ENCODE data around the gene ANKRD13B.
A peak's percentile ranks its signal among the peaks of the same experiment; 100 is the strongest.

The ANKRD13B gene

DNA sequence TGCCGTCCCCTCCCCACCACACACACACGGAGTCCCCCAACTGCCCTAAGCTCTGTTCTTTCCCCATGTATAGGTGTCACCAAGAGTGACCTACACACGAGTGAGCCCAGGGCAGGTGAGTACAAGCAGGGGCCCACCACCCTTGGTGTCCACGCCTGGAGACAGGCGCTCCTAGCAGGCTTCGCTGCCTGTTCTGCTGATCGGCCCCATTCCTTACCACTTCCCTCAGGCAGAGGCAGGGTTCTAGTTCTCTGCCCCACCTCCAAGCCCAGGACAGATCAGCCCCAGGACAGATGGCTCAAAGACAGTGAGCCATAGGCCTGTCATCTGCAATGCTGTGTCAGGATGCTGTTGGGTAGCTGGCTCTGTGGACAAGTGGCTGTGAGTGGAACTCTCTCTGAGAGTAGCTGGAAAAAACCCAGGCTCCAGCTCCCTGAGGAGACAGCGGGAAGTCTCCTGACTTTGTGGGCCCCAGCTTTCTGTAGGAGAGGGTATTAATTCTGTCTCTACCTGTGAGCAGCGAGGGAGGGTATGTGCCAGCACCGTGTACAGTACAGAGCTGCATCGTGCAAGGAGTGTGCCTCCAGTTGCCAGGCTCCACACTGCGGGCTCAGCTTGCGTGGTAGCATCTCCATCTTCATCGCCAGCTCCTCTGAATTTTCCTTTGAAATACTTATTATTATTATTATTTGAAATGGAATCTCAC is 23.5 kb upstream of the ANKRD13B start:
- DNase-seq = no peak

GRCh38 chr17:29570521-29570920 is 22.4 kb upstream of the ANKRD13B start:
- DNase-seq = no peak

GRCh38 chr17:29571486-29571882 is 21.4 kb upstream of the ANKRD13B start:
- no peak for DNase-seq

DNA sequence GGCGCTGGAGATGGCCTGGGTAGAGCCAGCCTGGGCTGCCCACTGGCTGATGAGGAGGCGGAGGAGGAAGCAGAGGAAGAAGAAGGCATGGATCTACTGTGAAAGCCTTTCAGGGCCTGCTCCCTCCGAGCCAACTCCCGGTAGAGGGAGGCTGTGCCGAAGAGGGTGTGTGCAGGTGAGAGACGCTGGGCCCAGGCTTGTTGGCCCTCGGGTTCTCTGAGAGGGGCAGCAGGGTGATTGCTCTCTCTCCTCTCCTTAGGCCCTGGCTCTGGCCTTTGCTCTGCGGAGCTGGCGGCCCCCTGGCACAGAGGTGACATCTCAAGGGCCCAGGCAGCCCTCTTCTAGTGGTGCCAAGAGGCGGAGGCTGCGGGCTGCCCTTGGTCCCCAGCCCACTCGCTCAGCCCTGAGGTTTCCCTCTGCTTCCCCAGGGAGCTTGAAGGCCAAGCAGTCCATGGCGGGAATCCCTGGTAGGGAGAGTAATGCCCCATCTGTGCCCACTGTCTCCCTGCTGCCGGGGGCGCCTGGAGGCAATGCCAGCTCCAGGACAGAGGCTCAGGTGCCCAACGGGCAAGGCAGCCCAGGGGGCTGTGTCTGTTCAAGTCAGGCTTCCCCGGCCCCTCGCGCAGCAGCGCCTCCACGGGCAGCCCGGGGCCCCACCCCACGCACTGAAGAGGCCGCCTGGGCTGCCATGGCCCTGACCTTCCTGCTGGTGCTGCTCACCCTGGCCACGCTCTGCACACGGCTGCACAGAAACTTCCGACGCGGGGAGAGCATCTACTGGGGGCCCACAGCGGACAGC is 20.9 kb upstream of the ANKRD13B start:
- no peak for DNase-seq

DNA sequence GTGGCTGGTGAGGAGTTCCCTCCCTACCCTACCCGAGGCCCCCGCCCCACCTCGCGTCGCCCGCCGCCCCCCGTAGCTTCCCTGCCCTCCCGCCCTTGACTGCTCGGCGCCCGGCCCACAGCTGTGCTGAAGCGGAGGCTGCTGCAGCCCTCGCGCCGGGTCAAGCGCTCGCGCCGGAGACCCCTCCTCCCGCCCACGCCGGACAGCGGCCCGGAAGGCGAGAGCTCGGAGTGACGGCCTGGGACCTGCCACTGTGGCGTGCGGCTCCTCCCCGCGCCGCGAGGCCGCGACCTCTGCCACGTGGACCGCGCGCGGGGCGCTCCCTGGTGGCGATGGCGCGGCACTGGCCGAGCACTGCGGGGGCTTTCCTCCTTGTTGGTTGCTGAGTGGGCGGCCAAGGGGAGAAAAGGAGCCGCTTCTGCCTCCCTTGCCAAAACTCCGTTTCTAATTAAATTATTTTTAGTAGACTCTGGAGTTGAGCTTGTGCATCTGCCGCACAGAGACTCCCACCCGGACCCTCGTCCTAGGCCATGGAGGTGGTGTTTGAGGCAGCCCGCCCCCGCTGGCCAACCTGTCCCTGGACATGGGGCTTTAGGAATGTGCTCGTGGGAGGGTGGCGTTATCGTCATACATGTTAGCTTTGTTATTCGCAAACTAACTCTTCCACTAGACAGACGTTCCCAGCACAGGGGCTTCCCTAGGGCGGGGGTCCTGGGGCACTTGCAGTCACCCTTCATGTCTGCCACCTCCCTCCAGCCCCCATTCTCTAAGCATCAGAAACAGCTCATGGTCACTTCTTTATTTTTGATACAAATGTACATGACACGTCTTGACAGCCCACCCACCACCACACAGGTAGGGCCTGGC is 20.0 kb upstream of the ANKRD13B start:
- DNase-seq = no peak

DNA sequence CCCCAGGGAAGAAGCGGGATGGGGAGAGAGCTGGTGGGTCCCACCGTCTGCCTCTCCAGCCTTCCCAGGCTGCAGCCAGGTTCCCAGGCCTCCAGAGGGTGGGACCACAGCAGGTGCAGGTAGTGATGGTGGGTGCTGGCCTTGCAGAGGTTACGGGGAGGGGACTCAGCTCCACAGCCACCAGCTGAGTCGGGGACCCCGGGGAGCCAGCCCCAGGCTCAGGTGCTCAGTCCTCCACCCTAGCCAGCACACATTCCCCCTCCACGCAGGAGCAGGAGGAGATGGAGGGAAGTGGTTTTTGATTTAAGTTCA is 19.4 kb upstream of the ANKRD13B start:
- DNase-seq = no peak

GRCh38 chr17:29573871-29574731 is 18.8 kb upstream of the ANKRD13B start:
- no peak for DNase-seq

- DNase-seq = no peak
Observed at GRCh38 chr17:29574732-29575510, 18.0 kb upstream of the ANKRD13B start.

DNA sequence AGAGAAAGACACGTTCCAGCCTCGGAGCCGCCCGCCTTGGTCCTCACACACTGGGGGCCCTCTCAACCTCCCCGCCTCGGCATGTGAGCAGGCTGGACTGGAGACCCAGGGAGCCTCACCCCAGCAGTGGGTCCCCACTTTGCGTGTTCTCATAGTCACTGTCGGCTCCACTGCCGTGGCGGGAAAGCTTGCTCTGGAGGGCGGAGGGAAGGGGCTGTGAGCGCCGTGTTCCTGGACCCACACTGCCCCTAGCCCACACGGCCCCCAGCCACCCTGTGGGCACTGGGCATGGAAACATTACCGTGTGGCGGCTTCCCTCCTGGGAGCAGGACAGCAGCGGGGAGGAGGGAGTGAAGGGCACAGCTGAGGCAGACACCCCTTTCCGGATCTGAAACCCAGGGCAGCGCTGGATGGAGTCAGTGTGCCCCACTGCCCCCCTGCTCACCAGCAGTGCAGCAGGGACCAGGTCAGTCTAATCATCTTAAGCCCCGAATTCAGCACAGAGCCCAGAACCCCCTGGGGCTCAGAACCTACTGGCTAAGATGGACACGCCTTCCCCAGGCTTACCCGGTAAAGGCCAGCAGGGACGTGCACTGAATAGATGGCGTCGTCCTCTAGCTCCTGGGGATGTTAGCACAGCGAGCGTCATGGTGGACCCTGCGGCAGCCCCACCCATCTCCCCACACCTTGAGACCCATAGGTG is 17.3 kb upstream of the ANKRD13B start:
- no peak for DNase-seq

- DNase-seq = no peak
Observed at GRCh38 chr17:29576214-29577000, 16.5 kb upstream of the ANKRD13B start.

- DNase-seq = no peak
Observed at GRCh38 chr17:29577001-29577370, 15.9 kb upstream of the ANKRD13B start.

GRCh38 chr17:29577385-29578211 is 15.3 kb upstream of the ANKRD13B start:
- DNase-seq = no peak

DNA sequence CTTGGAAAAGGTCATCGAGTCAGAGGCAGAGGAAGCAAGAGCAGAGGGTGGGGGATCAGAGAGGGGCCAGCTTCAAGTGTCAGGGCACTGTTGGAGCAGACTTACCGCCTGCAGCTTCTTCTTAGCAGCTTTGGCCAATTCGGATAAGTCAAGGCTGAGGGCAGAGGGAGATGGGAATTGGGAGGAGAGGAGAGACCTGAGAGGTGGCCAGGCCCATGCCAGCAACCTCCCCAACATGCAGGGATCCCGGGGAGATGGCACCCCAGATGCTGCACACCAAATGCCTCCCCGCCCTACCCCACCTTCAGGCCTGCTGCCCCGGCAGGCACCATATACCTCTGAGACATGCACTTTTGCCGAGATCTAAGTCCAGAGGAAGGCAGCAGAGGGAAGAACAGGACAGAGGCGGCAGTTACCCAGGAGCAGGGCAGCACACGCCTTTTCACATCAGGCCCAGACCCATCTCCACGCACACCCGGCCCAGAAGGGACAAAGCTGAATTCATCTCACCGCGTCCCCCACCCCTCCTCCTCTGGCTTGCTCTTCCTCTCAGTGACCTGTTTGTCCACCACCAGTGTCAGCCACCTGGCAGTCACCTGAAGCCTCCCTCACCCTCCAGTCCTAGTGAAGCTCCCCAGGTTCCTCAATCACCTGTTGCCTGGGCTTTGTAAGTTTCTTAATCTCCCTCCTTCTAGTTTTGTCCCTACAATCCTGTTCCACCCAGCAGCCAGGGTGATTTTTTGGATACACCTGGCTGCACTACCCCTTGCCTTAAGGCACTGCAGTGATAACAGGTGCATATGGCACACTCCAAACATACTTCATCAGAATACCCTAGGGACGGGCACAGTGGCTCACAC is 14.1 kb upstream of the ANKRD13B start:
- DNase-seq = no peak

DNA sequence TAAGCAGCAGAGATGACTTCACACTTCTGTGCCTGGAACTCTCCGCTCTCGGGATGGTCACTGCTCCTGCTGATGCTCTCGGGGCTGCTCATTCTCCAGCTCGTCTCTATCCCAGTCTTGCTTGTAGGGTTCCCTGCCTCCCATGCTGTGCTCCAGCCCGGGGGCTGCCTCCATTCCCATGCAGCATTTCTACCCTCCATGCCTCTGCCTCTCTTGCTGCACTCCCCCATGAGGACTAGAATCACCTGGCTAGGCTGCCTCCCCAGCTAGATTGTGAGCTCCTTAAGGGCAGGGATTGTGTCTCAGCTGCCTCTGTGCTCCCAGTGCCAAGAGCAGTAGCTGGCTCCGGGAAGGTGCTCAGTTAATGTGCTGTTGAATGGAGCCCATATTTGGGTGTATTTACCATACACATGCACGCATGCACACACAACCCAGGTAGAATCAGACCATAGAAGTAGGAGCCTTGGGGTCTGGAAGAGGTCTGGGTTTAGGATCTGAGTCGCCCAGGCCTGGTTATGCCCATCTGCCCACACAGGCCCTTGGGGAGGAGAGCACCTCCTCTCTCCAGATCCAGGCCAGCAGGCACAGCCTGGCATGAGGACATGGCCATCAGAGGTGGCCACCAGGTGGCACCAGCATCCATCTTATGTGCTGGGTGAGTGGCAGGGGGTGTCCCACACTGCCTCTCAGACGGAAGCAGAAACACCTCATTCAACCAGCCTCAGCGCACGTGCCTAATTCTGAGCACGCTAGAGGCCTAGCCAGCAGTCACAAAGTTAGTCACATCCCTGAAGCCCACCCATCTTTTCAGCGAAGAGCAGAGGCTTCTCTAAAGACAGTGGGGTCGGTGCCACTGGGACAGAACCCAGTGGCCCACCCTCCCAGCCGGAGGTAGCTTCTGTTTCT is 12.8 kb upstream of the ANKRD13B start:
- DNase-seq = peak; percentile 75

GRCh38 chr17:29581583-29582253 is 11.2 kb upstream of the ANKRD13B start:
- peak; percentile 64 for DNase-seq

DNA sequence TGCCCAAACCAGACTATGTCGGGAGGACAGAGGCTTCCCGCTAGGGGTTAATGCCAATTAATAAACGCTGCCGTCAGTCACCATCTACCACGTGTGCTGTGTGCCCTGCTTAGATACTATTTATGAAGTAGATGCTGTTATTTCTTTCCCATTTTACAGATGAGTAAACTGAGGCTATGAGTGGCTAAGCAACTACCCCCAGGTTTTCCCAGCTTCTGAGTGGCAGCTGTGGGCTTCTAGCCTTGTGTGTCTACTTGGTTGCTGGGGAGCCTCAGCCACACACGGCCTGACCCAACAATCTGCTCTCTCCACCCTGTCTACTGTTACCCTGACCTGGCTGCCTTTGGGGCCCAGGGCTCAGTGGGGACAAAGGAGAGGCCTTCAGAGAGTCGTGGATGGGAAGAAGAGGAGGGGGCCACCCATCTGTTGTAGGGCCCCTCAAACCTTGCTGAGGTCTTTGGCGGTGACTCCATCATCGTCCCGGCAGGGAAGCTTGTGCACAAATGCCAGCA is 10.6 kb upstream of the ANKRD13B start:
- no peak for DNase-seq

DNA sequence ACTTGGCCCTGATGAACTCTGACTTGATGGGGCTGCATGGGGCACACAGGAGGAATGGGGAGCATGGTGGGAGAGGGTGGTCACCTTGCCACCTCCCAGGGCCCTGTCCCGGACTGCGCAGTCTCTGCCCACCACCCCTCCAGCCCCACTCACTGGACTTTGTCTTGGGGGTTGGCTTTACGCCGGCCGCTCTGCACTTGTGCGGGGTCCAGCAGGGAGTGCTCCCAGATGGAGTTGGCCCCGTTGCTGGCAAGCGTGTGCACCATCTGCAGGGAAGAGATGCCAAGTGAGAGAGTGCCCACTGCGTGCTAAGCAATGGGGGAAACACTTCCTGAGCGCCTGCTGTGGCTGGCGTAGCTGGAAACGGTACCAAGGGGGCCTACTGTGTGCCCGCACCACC is 10.2 kb upstream of the ANKRD13B start:
- DNase-seq = no peak
